CD4-positive, alpha-beta T cell treated with Interferon gamma for 1 hour (primary cell): ENCODE measurements around the gene ITM2C.
A peak's percentile ranks its signal among the peaks of the same experiment; 100 is the strongest.

ENCODE experiments used
- DNase-seq: peaks from one replicate; pipeline ENCODE4 v3.0.0-alpha.2; 2020

Gene ITM2C

GRCh38 chr2:230874456-230874855 lies 9.7 kb downstream of the ITM2C start:
- DNase-seq: no peak

GRCh38 chr2:230874876-230875275 lies 10.1 kb downstream of the ITM2C start:
- no peak for DNase-seq

DNA sequence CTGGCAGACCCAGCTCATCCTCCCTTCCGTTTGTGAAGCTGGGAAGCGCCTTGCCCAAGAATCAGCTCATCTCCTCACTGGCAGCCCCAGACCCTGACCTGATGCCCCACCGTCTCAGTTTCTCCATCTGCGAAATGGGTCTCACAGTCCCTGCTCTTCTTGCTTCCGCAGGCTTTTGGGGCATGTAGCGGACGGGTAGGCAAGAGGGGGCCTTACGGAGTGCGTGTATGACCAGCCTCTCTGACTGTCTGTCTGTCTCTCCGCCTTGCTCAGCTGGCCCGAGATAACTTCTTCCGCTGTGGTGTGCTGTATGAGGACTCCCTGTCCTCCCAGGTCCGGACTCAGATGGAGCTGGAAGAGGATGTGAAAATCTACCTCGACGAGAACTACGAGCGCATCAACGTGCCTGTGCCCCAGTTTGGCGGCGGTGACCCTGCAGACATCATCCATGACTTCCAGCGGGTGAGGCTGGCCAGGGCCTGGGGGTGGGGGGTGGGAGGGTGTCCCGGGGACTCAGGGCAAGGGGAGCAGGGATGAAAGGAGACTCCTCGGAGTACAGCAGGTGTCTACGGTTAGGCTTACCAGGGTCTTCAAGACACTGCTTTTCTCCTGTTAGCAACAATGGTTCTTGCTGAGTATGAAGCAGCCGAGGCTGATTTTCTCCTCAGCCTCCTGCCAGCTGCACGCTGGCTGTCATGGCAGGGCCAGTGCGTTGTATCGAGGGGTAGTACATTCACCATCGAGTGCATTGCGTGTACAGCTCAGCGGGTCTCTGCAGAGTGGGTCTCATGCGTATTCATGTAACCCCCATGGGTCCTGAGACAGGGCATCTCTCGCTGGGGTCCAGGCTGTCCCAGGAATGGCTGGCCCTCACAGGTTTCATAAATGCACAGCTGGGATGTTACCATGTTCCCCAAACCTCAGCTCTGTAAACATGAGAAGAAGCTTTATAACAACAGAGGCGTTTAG lies 10.9 kb downstream of the ITM2C start:
- DNase-seq: no peak

DNA sequence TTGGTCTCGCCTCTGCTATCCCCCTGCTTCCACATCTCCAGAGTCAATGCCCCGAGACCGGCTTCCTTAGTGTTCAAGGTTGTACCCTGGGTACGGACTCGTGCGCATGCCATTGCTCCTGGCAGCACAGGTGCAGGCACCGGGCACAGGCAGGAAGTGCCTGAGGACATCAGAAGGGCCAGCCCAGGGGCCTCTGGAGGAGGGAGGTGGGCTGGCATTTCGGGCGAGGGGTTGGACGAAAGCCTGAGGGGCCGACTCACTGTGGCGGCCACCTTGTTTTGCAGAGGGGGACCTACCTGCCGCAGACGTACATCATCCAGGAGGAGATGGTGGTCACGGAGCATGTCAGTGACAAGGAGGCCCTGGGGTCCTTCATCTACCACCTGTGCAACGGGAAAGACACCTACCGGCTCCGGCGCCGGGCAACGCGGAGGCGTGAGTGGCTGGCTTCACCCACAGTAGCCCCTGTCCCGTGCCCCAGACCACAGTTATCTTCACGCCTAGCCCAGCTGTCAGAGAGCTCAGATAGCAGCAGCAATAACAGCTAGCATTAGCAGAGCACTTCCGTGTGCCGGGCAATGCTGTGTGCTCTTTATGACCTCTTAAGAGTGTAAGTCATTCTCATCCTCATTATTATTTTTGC lies 12.5 kb downstream of the ITM2C start:
- DNase-seq: no peak

DNA sequence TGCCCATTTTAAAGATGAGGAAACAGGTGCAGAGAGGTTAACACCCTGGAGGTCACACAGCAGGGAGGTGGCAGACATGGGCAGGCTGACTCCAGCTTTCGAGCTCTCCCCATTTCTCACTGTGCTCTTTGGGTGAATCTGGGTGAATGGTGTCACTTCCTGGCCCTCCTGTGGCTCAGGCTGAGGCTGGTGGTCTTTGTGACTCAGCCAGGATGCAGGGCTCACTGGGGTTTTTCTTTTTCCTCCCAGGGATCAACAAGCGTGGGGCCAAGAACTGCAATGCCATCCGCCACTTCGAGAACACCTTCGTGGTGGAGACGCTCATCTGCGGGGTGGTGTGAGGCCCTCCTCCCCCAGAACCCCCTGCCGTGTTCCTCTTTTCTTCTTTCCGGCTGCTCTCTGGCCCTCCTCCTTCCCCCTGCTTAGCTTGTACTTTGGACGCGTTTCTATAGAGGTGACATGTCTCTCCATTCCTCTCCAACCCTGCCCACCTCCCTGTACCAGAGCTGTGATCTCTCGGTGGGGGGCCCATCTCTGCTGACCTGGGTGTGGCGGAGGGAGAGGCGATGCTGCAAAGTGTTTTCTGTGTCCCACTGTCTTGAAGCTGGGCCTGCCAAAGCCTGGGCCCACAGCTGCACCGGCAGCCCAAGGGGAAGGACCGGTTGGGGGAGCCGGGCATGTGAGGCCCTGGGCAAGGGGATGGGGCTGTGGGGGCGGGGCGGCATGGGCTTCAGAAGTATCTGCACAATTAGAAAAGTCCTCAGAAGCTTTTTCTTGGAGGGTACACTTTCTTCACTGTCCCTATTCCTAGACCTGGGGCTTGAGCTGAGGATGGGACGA lies 13.2 kb downstream of the ITM2C start:
- DNase-seq: peak; percentile 57

- no peak for DNase-seq
Measured at GRCh38 chr2:230878599-230879188, 14.0 kb downstream of the ITM2C start.

DNA sequence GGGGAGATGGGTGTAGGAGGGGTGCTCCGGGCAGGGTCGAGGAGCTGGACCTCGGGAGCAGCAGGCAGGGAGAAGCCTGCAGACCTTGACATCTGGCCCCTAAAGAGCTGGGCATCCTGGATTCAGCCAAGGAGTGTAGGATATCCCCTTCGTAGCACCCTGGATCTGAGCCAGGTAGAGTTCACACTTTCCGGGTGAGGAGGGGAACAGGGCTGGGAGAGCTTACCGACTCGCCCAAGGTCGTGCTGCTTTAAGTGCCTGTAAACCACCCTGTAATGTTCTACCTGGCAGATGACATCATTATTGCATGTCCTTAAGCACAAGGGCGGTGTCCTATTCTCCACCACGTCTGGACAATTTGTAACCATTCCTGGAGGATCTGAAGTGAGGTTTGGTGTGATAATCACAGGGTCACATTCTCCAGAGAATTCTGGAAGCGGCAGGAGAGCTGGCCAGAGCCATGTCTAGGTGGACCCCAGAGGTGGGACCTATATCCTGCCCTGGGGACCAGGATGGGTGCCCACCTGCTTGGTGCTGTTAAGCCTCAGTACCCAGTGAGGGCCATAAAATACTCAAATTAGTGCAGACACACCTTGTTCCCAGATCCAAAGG lies 14.6 kb downstream of the ITM2C start:
- no peak for DNase-seq

DNA sequence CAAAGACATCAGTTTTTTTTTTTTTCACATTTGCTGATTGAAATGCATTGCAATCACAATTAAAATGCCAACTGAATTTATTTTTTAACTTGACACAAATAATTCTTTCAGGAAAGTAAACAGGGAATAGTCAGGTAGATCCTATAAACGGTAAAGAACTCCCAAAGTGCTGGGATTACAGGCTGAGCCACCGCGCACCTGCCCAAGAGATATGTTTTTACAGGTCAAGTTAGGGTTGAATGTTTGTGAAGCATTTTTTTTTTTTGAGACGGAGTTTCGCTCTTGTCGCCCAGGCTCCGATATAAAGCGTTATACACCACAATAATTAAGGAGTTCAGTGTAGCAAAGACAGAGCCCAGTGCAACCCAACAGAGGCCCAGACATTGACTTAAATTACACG lies 15.1 kb downstream of the ITM2C start:
- no peak for DNase-seq

GRCh38 chr2:230881840-230882239 lies 17.1 kb downstream of the ITM2C start:
- DNase-seq: no peak

- peak; percentile 27 for DNase-seq
Measured at GRCh38 chr2:230885463-230886130, 20.9 kb downstream of the ITM2C start.

DNA sequence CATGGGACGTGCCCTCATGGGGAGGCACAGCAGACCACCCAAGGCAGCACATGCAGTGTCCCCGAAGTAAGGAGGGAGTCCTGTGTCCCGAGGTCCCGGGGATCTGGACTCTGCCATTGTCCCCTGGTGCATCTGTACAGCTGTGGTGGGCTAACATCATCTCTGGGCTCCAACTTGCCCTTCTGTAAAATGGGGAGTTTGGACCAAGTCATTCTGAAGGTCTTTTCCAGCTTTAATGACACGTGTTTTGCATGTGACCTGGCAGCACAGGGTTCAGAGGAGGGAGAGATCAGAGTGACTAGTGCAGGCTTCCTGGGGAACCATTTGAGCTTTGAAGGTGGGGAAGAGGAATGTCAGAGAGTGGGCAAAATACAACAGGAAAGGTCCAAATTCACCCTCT lies 21.5 kb downstream of the ITM2C start:
- DNase-seq: no peak

DNA sequence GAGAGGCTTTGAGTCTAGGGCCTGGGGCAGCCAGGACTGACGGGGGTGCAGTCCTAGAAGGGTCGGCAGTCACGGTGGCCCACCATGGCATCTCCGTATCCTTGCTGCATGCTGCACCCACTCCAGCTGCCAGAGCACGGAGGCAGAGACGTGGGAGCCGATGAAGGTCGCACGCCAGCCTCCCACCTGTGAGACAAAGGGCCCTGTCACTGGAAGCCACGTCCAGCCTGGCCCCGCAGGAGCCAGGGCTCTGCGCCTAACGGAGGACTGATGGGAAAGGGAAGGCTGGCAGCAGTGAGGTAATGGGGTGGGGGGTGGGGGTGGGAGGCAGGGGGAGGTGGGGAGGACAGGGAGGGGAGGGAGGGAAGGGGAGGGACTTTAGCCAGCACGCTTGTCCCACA lies 21.9 kb downstream of the ITM2C start:
- DNase-seq: no peak

GRCh38 chr2:230887342-230887741 lies 22.6 kb downstream of the ITM2C start:
- no peak for DNase-seq

- DNase-seq: no peak
Measured at GRCh38 chr2:230888824-230889400, 24.2 kb downstream of the ITM2C start.

- no peak for DNase-seq
Measured at GRCh38 chr2:230889911-230890601, 25.3 kb downstream of the ITM2C start.

- DNase-seq: no peak
Measured at GRCh38 chr2:230890646-230891045, 25.9 kb downstream of the ITM2C start.

GRCh38 chr2:230891064-230891463 lies 26.3 kb downstream of the ITM2C start:
- DNase-seq: no peak

GRCh38 chr2:230891509-230891908 lies 26.8 kb downstream of the ITM2C start:
- no peak for DNase-seq

DNA sequence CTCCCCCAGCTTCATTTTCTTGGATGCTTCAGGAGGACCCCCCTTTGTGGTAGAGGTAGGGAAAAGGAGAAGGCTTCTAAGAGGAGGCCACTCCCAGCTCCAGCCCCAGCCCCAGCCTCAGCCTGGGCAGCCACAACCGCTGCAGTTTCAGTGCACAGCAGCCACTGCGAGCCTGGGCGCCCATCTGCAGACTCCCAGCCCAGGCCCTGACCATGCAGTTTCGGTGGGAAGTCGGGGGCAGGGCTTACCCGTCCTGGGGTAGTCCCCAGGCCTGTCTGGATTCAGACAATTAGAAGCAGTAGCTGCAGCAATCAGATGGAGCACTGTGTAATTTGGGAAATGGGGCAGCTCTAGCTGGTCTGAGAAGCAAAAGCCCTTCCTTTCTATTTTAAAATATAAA lies 28.6 kb downstream of the ITM2C start:
- DNase-seq: no peak

DNA sequence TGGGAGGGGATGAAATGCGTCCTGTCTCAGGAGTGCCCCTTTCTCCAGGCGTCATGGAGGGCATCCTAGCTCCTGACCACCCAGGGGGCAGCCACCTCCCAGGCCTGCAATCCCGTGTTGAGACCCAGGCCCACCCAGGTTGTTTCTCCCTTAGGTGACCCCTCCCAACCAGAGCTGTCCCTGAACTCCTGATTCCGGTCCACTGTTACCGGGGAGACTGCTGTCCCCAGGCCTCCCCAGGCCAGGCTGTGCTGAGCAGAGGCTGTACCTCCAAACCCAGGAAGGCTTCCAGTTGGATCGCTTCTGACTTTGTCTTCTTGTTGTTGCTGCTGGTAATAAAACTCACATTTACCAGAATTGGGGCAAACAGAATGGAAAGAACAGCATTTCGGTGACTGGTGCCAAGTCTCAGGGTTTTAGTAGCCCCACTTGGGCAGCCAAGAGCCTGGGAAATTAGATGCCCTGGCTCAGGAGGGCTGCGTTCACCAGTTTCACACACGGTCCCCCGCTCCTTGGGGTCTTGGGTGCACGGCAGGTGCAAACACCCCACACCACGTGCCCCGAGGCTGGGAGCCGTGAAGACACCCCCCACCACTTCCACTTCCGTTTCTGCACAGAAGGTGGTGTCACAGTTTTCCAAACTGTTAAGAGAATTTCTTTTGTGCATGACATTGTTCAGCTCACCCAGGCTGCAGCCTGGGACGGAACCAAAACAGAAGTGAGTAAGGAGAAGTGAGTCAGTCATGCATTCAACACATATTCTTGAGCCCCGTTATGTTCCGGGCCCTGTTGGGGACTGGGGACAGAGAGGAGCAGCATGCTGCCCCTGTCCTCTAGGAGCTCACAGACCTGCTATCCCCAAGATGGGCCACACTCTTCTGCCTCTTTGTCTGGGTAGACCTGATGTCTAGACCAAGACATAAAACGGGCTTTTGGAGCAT lies 29.4 kb downstream of the ITM2C start:
- peak; percentile 28 for DNase-seq
